ENCODE data around the gene HCST. TPM values are rescaled to one million over a fixed set of nuclear protein-coding genes. Genes with fewer than 3 reads are reported as not detected.

The HCST gene
- total RNA-seq, 2 experiments from 2014 or later, result 50.7 to 52.9 TPM

DNA sequence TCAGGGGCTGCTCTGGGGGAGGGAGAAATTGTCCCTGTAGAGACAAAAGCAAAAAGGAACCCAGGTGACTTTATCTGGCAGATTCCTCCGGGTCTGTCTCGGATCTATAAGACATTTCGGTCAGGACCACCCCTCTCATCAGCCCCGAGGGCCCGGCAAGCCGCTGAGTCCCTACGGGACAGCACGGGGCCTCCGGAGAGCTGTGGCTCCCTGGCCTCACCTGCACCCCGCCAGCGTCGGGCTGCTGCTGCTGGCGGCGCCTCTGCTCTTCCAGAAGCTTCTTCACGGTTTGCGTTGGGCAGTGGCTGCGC is 3.9 kb upstream of the HCST start:
- ChIA-PET CTCF (interaction anchor here (1.0 to 1.3 kb wide), 2 partner anchors 15 to 16 kb away, joined by 3 to 5 read pairs; no protein-coding TSS in a partner anchor), POLR2A (interaction anchor here (1.5 kb wide), 1 partner anchor 15 kb away, joined by 5 read pairs; no protein-coding TSS in a partner anchor)
- H3K9me3 Mint-ChIP-seq, result no peaks in the 10 kb centered on the region
- H3K27ac Mint-ChIP-seq, result peak overlapping the region; percentile 97
- peak overlapping the region; percentile 92 for H3K4me3 Mint-ChIP-seq
- intact Hi-C loops (cut with micrococcal nuclease), result no loop called here
- peaks cover 51% of the 10 kb centered on the region for H3K4me1 Mint-ChIP-seq (ENCODE audit: low read depth)
- H3K36me3 Mint-ChIP-seq, result peaks cover 52% of the 10 kb centered on the region
- DNase-seq, result no peak
- H3K27me3 Mint-ChIP-seq, result no peaks in the 10 kb centered on the region

DNA sequence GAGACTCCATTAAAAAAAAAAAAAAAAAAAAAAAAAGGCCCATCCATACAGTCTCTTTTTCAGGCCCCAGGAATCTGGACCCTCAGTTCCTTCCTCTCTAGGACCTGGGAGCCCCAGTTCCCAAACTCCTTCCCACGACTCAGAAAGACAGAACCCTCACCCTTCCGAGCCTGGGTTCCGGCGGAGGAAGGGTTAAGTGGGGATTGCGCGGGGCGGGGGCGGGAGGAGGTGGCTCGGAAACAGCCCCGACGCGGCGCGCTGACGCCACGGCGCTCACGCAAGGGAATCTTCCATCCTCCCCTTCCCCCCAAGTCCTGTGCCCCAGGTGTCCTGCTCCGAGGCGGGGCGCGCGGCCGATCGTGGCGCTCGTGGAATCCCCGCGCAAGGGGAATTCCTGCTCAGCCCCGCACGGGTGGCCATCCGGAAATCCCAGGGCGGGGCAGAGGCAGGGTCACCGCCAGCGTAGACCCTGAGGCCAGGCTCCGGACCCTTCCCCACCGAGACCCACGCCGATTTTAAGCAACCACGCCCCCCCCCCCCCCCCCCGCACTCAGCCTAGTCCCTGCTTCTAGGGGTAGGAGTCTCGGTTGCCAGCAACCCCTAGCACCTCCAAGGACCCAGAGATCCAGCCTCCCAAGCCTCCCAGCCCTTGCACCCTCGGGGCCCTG is 2.6 kb upstream of the HCST start:
- Mint-ChIP-seq H3K27ac (peak overlapping the region; percentile 97), H3K4me1 (ENCODE audit: low read depth) (peaks cover 59% of the 10 kb centered on the region), H3K36me3 (peaks cover 45% of the 10 kb centered on the region), H3K27me3 (no peaks in the 10 kb centered on the region), H3K9me3 (no peaks in the 10 kb centered on the region), H3K4me3 (peak overlapping the region; percentile 92)
- CTCF ChIA-PET, result no interaction called here
- intact Hi-C loops (cut with micrococcal nuclease), result loop anchor here (1.0 to 2.0 kb wide), 5 partner anchors 32 to 186 kb away; partner anchors contain the start of genes PSENEN, SDHAF1 and U2AF1L4
- POLR2A ChIA-PET, result interaction anchor here (1.4 to 2.1 kb wide), 2 partner anchors 32 to 188 kb away, joined by 5 to 8 read pairs; no protein-coding TSS in a partner anchor
- DNase-seq, result peak; percentile 93

DNA sequence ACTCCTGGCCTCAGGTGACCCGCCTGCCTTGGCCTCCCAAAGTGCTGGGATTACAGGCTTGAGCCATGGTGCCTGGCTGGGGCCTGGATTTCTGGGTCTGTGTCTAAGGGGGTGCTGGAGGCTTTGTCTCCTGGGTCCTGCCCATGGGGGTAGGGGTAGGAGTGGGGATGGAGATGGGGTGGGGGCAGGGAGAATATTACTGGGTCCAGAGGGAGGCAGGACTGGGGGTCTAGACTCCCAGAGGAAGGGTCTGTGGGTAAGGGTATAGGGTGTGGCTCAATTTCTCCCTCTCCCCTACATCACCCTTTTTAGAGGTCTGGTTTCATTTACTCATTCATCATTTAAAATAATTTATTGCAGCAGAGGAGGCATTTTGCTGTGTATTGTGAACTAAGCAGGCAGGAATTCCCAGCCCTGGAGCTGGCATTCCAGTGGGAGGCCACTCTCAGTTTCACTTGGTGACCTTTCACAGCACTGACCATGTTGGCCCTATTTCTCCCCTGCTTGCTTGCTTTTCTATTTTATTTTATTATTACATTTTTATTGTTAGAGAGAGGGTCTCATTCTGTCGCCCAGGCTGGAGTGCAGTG is 1.2 kb upstream of the HCST start:
- H3K4me1 Mint-ChIP-seq (ENCODE audit: low read depth), result peaks cover 55% of the 10 kb centered on the region

DNA sequence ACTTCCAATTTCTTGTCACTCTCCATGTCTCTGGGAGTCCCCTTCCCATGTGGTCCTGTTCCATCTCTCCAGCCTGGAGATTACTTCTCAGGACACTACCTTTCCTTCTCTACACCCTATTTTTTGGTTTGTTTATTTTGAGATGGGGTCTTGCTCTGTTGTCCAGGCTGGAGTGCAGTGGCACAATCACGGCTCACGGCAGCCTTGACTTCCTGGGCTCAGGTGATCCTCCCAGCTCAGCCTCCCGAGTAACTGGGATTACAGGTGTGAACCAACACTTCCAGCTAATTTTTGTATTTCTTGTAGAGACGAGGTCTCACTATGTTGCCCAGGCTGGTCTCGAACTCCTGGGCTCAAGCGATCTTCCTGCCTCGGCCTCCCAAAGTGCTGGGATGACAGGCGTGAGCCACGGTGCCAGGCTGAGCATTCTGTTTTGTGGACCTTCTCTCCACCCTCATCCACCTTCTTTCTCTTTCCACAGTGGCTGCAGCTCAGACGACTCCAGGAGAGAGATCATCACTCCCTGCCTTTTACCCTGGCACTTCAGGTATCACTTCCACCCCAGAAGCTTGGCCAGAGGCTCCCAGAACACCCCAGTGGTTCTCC is 644 bp downstream of the HCST start:
- no peaks in the 10 kb centered on the region for H3K27me3 Mint-ChIP-seq
- no peaks in the 10 kb centered on the region for H3K9me3 Mint-ChIP-seq
- intact Hi-C loops (cut with micrococcal nuclease), result loop anchor here (1.0 kb wide), 1 partner anchor 28 kb away; no protein-coding TSS in a partner anchor
- peak overlapping the region; percentile 82 for H3K4me3 Mint-ChIP-seq
- peaks cover 45% of the 10 kb centered on the region for H3K4me1 Mint-ChIP-seq (ENCODE audit: low read depth)
- POLR2A ChIA-PET, result no interaction called here
- CTCF ChIA-PET, result interaction anchor here (0.6 to 1.6 kb wide), 2 partner anchors 56 to 126 kb away, joined by 3 to 5 read pairs; no protein-coding TSS in a partner anchor
- no peak for DNase-seq
- peaks cover 21% of the 10 kb centered on the region for H3K36me3 Mint-ChIP-seq
- H3K27ac Mint-ChIP-seq, result peak overlapping the region; percentile 90

More for the DNA sequence above, 1.2 kb upstream of the HCST start:
- Mint-ChIP-seq H3K4me3 (peak overlapping the region; percentile 92), H3K36me3 (peaks cover 36% of the 10 kb centered on the region), H3K27me3 (no peaks in the 10 kb centered on the region), H3K9me3 (no peaks in the 10 kb centered on the region), H3K27ac (peak overlapping the region; percentile 97)
- intact Hi-C loops (cut with micrococcal nuclease), result loop anchor here (2.0 kb wide), 1 partner anchor 156 kb away; the partner anchor contains the start of genes PSENEN and U2AF1L4
- DNase-seq, result no peak
- CTCF ChIA-PET, result interaction anchor here (1.3 kb wide), 1 partner anchor 30 kb away, joined by 5 read pairs; no protein-coding TSS in a partner anchor
- POLR2A ChIA-PET, result interaction anchor here (1.4 to 2.1 kb wide), 2 partner anchors 30 to 189 kb away, joined by 5 to 8 read pairs; no protein-coding TSS in a partner anchor

DNA sequence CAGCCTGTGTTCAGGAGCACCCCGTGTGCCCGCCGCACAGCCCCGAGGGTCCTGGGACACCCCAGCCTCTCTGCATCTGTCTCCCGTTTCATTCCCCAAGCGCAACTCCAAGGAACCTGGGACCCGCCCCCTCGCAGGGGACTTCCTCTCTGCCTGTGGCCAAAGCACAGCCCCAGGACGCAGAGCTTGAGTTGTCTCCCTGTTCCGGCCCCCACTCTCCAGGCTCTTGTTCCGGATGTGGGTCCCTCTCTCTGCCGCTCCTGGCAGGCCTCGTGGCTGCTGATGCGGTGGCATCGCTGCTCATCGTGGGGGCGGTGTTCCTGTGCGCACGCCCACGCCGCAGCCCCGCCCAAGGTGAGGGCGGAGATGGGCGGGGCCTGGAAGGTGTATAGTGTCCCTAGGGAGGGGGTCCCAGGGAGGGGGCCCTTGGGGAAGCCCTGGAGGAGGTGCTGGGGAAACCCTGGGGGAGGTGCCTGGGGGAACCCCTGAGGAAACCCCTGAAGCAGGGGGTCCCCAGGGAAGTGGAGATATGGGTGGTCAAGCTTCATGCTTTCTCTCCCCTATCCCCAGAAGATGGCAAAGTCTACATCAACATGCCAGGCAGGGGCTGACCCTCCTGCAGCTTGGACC is 1.3 kb downstream of the HCST start:
- peak overlapping the region; percentile 90 for H3K27ac Mint-ChIP-seq
- intact Hi-C loops (cut with micrococcal nuclease), result loop anchor here (1.0 kb wide), 1 partner anchor 28 kb away; no protein-coding TSS in a partner anchor
- peaks cover 44% of the 10 kb centered on the region for H3K4me1 Mint-ChIP-seq (ENCODE audit: low read depth)
- H3K27me3 Mint-ChIP-seq, result no peaks in the 10 kb centered on the region
- peaks cover 14% of the 10 kb centered on the region for H3K36me3 Mint-ChIP-seq
- no peaks in the 10 kb centered on the region for H3K9me3 Mint-ChIP-seq
- DNase-seq, result peak; percentile 94
- ChIA-PET POLR2A (interaction anchor here (0.7 kb wide), 1 partner anchor 11 kb away, joined by 4 read pairs; no protein-coding TSS in a partner anchor), CTCF (interaction anchor here (0.6 to 1.6 kb wide), 2 partner anchors 55 to 127 kb away, joined by 3 to 5 read pairs; no protein-coding TSS in a partner anchor)
- H3K4me3 Mint-ChIP-seq, result peak overlapping the region; percentile 82

DNA sequence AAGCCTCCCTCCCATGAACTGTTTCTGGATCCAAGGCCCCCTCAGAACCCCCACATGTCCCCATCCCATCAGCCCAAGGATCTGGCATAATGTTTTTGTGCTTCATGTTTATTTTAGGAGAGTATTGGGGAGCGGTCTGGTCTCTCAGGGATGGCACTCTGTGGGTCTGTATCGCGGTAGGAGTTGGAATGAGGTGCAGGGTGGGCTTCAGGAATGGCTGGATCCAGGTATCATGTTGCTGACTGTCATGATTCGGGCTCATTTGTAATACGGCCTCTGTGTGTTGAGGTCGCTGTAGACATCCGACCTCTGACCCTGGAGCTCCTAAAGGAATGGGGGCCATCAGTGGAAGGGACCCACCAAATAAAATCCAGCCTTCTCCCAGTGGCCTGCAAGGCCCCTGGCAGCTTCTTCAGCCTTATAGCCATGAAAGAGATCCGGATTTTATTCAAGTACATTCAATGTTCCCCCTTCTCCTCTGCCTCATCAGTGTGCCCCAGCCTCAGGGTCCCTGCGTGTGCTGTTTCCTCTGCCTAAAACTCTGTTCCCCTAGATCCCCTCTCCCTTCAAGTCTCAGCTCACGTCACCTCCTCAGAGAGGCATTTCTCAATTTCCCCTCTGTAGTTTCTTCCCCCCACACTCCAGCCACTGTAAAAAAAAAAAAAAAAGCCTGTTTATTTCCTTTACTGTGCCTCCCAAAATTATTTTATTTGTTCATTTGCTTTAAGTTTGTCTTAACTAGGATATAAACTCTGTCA is 2.2 kb downstream of the HCST start:
- DNase-seq, result no peak
- no peaks in the 10 kb centered on the region for H3K27me3 Mint-ChIP-seq
- CTCF ChIA-PET, result interaction anchor here (1.2 kb wide), 1 partner anchor 20 kb away, joined by 3 read pairs; no protein-coding TSS in a partner anchor
- no peaks in the 10 kb centered on the region for H3K9me3 Mint-ChIP-seq
- POLR2A ChIA-PET, result no interaction called here
- peaks cover 8% of the 10 kb centered on the region for H3K36me3 Mint-ChIP-seq
- peaks cover 44% of the 10 kb centered on the region for H3K4me1 Mint-ChIP-seq (ENCODE audit: low read depth)
- no peak overlapping the region for H3K4me3 Mint-ChIP-seq
- peak overlapping the region; percentile 50 for H3K27ac Mint-ChIP-seq
- intact Hi-C loops (cut with micrococcal nuclease), result no loop called here

DNA sequence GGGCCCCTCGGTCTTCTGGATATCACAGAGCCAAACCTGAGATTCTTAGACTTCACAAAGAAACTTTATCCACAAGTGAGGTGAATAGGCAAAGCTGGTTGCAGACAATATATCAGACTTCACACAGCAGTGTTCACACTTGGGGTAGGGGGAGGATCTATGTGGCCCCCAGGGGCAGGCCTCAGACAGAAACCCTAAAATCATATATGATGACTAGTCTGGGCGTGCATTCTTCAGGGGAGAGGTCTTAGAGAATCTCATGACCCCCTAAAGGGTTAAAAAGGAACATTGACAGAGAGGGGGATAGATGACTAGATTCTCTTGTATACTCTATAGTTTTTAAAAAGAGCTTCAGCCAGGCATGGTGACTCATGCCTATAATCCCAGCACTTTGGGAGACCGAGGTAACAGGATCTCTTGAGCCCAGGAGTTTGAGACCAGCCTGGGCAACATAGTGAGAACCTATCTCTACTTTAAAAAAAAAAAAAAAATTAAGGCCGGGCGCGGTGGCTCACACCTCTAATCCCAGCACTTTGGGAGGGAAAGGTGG is 2.9 kb downstream of the HCST start:
- POLR2A ChIA-PET, result no interaction called here
- Mint-ChIP-seq H3K4me1 (ENCODE audit: low read depth) (peaks cover 44% of the 10 kb centered on the region), H3K36me3 (peaks cover 5% of the 10 kb centered on the region), H3K27me3 (no peaks in the 10 kb centered on the region), H3K9me3 (no peaks in the 10 kb centered on the region), H3K4me3 (no peak overlapping the region), H3K27ac (peak overlapping the region; percentile 50)
- intact Hi-C loops (cut with micrococcal nuclease), result no loop called here
- CTCF ChIA-PET, result interaction anchor here (1.2 kb wide), 1 partner anchor 20 kb away, joined by 3 read pairs; no protein-coding TSS in a partner anchor
- DNase-seq, result no peak

DNA sequence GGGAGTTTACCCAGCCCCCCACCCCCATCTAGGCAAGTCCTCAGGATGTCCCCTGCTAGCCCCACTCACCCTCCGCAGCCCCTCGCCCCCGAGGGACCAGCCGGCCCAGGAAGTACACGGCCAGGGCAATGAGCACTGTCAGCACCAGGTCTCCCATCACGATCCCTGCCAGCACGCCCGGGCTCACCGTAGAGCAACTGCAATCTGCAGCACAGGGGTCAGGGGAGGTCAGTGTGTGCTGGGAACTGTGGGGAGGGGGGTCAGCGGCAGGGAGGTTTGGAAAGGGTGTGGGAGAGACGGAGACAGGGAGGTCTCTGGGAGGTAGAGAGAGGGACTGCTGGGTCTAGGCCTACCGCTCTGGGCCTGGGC is 5.0 kb downstream of the HCST start:
- Mint-ChIP-seq H3K4me3 (no peak overlapping the region), H3K9me3 (no peaks in the 10 kb centered on the region), H3K4me1 (ENCODE audit: low read depth) (peaks cover 38% of the 10 kb centered on the region), H3K27me3 (no peaks in the 10 kb centered on the region), H3K27ac (peak overlapping the region; percentile 28), H3K36me3 (peaks cover 5% of the 10 kb centered on the region)
- ChIA-PET POLR2A (no interaction called here), CTCF (no interaction called here)
- intact Hi-C loops (cut with micrococcal nuclease), result no loop called here
- no peak for DNase-seq

DNA sequence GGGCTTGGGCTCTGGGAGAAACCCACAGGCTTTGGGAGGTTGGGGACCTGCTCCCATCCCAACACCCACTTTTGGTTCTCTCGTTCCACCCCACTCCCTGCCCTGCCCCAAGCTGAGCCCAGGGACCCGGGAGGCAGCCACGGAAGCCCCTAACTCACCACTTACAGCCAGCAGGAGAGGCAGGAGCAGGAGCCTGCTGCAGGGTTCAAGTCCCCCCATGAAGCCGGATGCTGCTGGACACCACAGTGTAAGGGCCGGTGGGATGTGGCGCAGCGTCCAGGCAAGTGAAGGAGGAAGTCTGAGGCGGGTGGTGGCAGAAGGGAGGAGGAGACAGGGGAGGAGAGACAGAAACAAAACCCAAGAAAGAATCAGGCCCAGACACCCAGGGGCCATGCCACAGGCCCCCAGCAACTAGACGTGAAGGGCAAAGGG is 5.7 kb downstream of the HCST start, which contains the start of gene TYROBP:
Gene TYROBP (minus strand): TSS at position 286 of the 432 bp plus-strand sequence. CDS start 67 bp downstream, at position 219.
- Mint-ChIP-seq H3K27ac (peak within 1 kb of the TSS; percentile 28), H3K4me1 (ENCODE audit: low read depth) (peaks cover 34% of the 10 kb centered on the region), H3K4me3 (no peak within 1 kb of the TSS)

DNA sequence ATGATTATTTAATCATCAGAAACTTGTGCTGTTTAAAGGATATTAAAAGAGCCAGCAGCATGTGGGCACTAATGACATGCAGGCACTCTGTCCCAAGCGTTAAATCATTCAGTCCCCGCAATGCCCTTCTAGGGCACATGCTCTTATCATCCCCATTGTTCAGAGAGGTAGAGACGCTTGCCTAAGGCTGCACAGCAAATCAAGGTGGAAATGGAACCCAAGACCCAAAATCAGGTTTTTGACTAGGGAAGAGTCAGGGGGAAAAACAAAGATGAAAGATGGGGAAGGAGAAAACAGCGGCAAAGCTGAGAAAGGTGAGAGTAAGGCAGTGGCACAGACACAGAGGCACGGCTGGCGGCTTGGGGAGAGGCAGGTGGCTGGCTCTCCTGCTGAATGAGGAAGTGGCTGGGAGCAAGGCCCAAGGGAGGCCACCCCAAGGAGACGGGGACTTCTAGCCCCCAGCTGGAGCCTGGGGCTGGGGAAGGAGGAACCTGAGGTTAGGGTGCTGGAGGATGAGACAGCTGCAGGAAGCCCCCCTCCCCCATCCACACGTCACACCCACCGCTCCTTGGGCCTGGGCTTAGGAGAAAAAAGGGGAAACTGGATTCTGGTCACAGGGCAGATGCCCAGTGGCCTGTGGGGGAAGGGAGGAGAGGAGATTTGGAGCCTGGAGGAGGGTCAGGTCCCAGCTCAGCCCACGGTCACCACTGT is 6.8 kb downstream of the HCST start:
- no peak for DNase-seq
- Mint-ChIP-seq H3K9me3 (no peaks in the 10 kb centered on the region), H3K27ac (no peak overlapping the region), H3K4me1 (ENCODE audit: low read depth) (peaks cover 31% of the 10 kb centered on the region), H3K27me3 (no peaks in the 10 kb centered on the region), H3K36me3 (no peaks in the 10 kb centered on the region), H3K4me3 (no peak overlapping the region)
- ChIA-PET POLR2A (no interaction called here), CTCF (no interaction called here)
- intact Hi-C loops (cut with micrococcal nuclease), result no loop called here

More for the DNA sequence above, 5.7 kb downstream of the HCST start, which contains the start of gene TYROBP:
- POLR2A ChIA-PET, result no interaction called here
- no peak for DNase-seq
- intact Hi-C loops (cut with micrococcal nuclease), result no loop called here
- Mint-ChIP-seq H3K27me3 (no peaks in the 10 kb centered on the region), H3K9me3 (no peaks in the 10 kb centered on the region), H3K36me3 (peaks cover 5% of the 10 kb centered on the region)
- CTCF ChIA-PET, result interaction anchor here (0.6 kb wide), 1 partner anchor 51 kb away, joined by 3 read pairs; no protein-coding TSS in a partner anchor
